Lung (tissue), 12 donors: ENCODE results near the gene COX18. TPM values are rescaled to one million over a fixed set of nuclear protein-coding genes. Genes with fewer than 3 reads are reported as not detected.

ENCODE experiments used
- ATAC-seq: fragments of 200-7000 bp; cut with Tn5 transposase; one replicate; pipeline ENCODE4 v1.9.1; 2020; ENCODE audit warnings: moderate number of reproducible peaks; ENCODE audit not compliant: insufficient read depth, low FRiP score
- DNase-seq, 3 donors: peaks; one replicate each; pipeline ENCODE4 v3.0.0-alpha.2; 2013 to 2017
- H3K27ac ChIP-seq, 2 donors: one replicate each; pipeline ENCODE4 v1.5.1; 2013; ENCODE audit warnings: mild to moderate bottlenecking in 2 of 2, moderate library complexity in 2 of 2, control low read depth in 1 of 2, inconsistent platforms in 1 of 2, low read depth in 1 of 2, low read length in 1 of 2
- H3K27me3 ChIP-seq, 3 donors: one replicate each; pipeline ENCODE4 v1.5.1; 2013; ENCODE audit warnings: low read length in 2 of 3; ENCODE audit not compliant: control insufficient read depth in 3 of 3, insufficient read depth in 3 of 3
- H3K36me3 ChIP-seq, 4 donors: one replicate each; pipeline ENCODE4 v1.5.1; 2013; ENCODE audit warnings: low read length in 4 of 4, mild to moderate bottlenecking in 1 of 4, moderate library complexity in 1 of 4; ENCODE audit not compliant: control insufficient read depth in 4 of 4, insufficient read depth in 4 of 4
- H3K4me1 ChIP-seq, 5 donors: one replicate each; pipeline ENCODE4 v1.5.1; 2013; ENCODE audit warnings: low read length in 5 of 5, mild to moderate bottlenecking in 2 of 5, moderate library complexity in 1 of 5; ENCODE audit not compliant: control insufficient read depth in 5 of 5, insufficient read depth in 5 of 5
- H3K4me3 ChIP-seq: one replicate; pipeline ENCODE4 v1.5.1; 2013; ENCODE audit warnings: mild to moderate bottlenecking, control low read depth, moderate library complexity
- H3K9ac ChIP-seq, 2 donors: one replicate each; pipeline ENCODE4 v1.5.1; 2013; ENCODE audit warnings: low read length in 2 of 2, control low read depth in 1 of 2; ENCODE audit not compliant: insufficient read depth in 1 of 2
- H3K9me3 ChIP-seq, 4 donors: one replicate each; pipeline ENCODE4 v1.5.1; 2013; ENCODE audit warnings: low read length in 3 of 4, mild to moderate bottlenecking in 1 of 4, moderate library complexity in 1 of 4; ENCODE audit not compliant: control insufficient read depth in 4 of 4, insufficient read depth in 3 of 4
- WGBS, 2 donors: extraction: QIAGEN DNeasy Blood & Tissue Kit; methylation state at CpG; one replicate each; pipeline ENCODE4 v1.1.7; 2013; 5-methylcytosine and 5-hydroxymethylcytosine counted together
- polyA plus RNA-seq, 2 donors: library from polyadenylated mRNA; stranded (reverse); fragments of 200-250 nt; gene quantifications; one replicate each; pipeline ENCODE4 v1.2.1, GENCODE V29; 2013
- total RNA-seq, 2 donors: library from RNA; depleted of rRNA in 1 of 2; stranded (reverse); fragments of >200 nt in 1 of 2; gene quantifications; one replicate each; pipeline ENCODE4 v1.2.1, GENCODE V29; 2014 to 2021
- TF ChIP-seq, protein P1 (sequence below): IDR thresholded peaks from 2 replicates; pipeline ENCODE4 v1.5.1; 2012; ENCODE audit warnings: mild to moderate bottlenecking; ENCODE audit errors: control extremely low read depth, extremely low read depth
- donor health status: control.
- donor health status: control.
- donor health status: Bipolar disorder and iron deficiency.
- donor health status: healthy.
- donor health status: DM: yes; HTN: yes; CAD: no.

The COX18 gene
- total and polyA plus RNA-seq, 4 donors, result 10.3 to 18.6 (median 13.6) TPM

DNA sequence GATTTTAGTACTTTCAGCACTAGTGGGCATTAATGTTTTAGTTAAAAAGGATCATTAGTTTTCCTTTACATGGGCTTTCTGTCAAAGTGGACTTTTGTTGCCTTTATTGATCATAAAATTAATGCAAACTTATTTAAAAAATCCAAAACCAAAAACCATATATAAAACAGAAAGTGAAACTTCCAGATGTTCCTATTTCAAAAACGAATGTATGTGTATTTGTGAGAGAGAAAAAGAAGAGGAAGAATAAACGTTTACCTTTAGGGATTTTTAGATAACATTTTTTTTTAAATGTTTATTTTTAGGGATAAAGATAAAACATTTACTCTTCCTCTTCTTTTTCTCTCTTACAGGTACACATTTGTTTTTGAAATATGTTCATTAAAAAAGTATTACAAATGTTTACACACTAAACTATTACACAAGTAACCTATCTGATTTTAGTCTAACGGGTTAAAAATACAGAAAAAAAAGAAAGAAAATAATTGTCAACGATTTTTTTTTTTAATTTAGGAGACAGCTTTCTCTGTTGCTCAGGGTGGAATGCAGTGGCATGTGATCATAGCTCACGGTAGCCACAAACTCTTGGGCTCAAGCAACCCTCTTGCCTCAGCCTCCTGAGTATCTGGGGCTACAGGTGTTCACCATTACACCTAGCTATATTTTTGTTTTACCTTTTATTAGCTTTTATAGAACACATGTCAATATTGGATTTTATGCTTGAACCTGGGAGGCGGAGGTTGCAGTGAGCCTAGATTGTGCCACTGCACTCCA is 16.8 kb upstream of the COX18 start:
- no peak for DNase-seq
- TF ChIP-seq, protein P1, sequence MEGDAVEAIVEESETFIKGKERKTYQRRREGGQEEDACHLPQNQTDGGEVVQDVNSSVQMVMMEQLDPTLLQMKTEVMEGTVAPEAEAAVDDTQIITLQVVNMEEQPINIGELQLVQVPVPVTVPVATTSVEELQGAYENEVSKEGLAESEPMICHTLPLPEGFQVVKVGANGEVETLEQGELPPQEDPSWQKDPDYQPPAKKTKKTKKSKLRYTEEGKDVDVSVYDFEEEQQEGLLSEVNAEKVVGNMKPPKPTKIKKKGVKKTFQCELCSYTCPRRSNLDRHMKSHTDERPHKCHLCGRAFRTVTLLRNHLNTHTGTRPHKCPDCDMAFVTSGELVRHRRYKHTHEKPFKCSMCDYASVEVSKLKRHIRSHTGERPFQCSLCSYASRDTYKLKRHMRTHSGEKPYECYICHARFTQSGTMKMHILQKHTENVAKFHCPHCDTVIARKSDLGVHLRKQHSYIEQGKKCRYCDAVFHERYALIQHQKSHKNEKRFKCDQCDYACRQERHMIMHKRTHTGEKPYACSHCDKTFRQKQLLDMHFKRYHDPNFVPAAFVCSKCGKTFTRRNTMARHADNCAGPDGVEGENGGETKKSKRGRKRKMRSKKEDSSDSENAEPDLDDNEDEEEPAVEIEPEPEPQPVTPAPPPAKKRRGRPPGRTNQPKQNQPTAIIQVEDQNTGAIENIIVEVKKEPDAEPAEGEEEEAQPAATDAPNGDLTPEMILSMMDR, result no peak
- Histone ChIP-seq H3K9ac (peak overlapping the region in 1 of 2 donors; percentile 13), H3K4me1 (no peaks in the 10 kb centered on the region), H3K9me3 (no peaks in the 10 kb centered on the region), H3K4me3 (no peak overlapping the region), H3K36me3 (peaks cover 8 to 37% (median 20%) of the 10 kb centered on the region in 4 donors), H3K27ac (no peak overlapping the region), H3K27me3 (no peaks in the 10 kb centered on the region)
- no peak for ATAC-seq
- 33 to 35% methylated on average over 6 of the region's 6 CpGs for WGBS, 2 donors

GRCh38 chr4:73080789-73081188 is 11.3 kb upstream of the COX18 start:
- H3K4me3 ChIP-seq, result no peak overlapping the region
- TF ChIP-seq, protein P1, result no peak
- no peak overlapping the region for H3K9ac ChIP-seq
- peaks cover 18 to 41% (median 24%) of the 10 kb centered on the region in 4 donors for H3K36me3 ChIP-seq
- peaks cover 0 to 7% (median 0%) of the 10 kb centered on the region in 5 donors for H3K4me1 ChIP-seq
- no peak overlapping the region for H3K27ac ChIP-seq
- no peak for ATAC-seq
- H3K9me3 ChIP-seq, result no peaks in the 10 kb centered on the region
- 66 to 86% methylated on average over 3 of the region's 3 CpGs for WGBS, 2 donors
- no peak for DNase-seq
- no peaks in the 10 kb centered on the region for H3K27me3 ChIP-seq

GRCh38 chr4:73075832-73076231 is 6.3 kb upstream of the COX18 start:
- Histone ChIP-seq H3K36me3 (peaks cover 14 to 22% (median 19%) of the 10 kb centered on the region in 4 donors), H3K9me3 (no peaks in the 10 kb centered on the region), H3K27ac (no peak overlapping the region), H3K4me3 (no peak overlapping the region), H3K27me3 (no peaks in the 10 kb centered on the region), H3K9ac (no peak overlapping the region), H3K4me1 (peaks cover 0 to 4% (median 0%) of the 10 kb centered on the region in 5 donors)
- TF ChIP-seq, protein P1, result no peak
- no peak for DNase-seq
- no peak for ATAC-seq
- WGBS, 2 donors, result 86 to 92% methylated on average over 3 of the region's 3 CpGs
